Measurements from ENCODE around the gene WDR54. TPM values are rescaled to one million over a fixed set of nuclear protein-coding genes. Genes with fewer than 3 reads are reported as not detected.

Gene WDR54
- total RNA-seq, 1 experiment from 2014 or later = 54.9 TPM

DNA sequence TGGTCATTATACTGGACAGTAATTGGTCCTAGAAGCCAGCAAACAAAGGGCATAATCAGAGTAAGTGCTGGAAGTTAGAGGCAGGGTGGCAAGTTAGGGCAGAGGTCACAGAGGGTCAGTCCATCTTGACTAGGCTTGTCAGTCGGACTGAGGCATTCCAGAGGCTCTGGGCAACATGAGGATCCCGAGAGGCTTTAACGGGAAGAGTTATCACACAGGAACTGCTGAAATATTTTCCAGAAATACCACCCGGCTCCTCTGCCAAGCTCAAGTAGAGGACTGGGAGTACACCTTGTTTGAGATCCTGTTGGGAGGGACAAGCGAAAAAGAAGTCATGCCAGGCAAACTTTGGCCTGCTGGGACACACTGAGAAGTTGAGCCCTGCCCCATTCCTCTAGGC lies 13.8 kb upstream of the WDR54 start:
- ChIA-PET RAD21 (ENCODE audit: low non-redundant PET in 1 of 2, low total read pairs in 2 of 2, uncharacterized antibody in 2 of 2, unreplicated experiment in 2 of 2) (no interaction called here), POLR2A (no interaction called here), CTCF (no interaction called here)
- Histone ChIP-seq H3K79me2 (ENCODE audit: insufficient read depth, low read length) (no peaks in the 10 kb centered on the region), H3K9ac (ENCODE audit: low read length) (no peak overlapping the region), H3K4me2 (ENCODE audit: low read length) (no peak overlapping the region), H2AFZ (ENCODE audit: low read depth, low read length, poor library complexity, severe bottlenecking) (no peak overlapping the region), H4K20me1 (ENCODE audit: insufficient read depth) (no peaks in the 10 kb centered on the region), H3K4me1 (ENCODE audit: control insufficient read depth in 1 of 2, insufficient read depth in 2 of 2, low read length in 2 of 2) (peaks cover 0 to 11% of the 10 kb centered on the region in 2 experiments; a peak in 2 of 4 replicates), H3K36me3 (ENCODE audit: control insufficient read depth in 1 of 2, insufficient read depth in 2 of 2, low read length in 2 of 2) (no peaks in the 10 kb centered on the region), H3K9me2 (ENCODE audit: insufficient read depth) (no peaks in the 10 kb centered on the region), H3K9me3 (ENCODE audit: control insufficient read depth in 1 of 2, insufficient read depth in 1 of 2, low read depth in 1 of 2, low read length in 2 of 2) (no peaks in the 10 kb centered on the region), H3K27me3 (ENCODE audit: insufficient read depth, low read length) (no peaks in the 10 kb centered on the region), H3K4me3 (replicated peaks in 1 of 2; ENCODE audit: low read depth in 1 of 2, low read length in 2 of 2) (no peak overlapping the region), H3K27ac (ENCODE audit: low read depth, low read length) (no peak overlapping the region)
- no peak for TF ChIP-seq EGR1 (IDR thresholded peaks at IDR 0.05; ENCODE audit: low read depth)
- TF ChIP-seq SP1 (IDR thresholded peaks at IDR 0.05; ENCODE audit: low read depth) = no peak
- TF ChIP-seq SIN3A (IDR thresholded peaks at IDR 0.05; ENCODE audit: low read depth) = no peak
- TF ChIP-seq ZNF274 (IDR thresholded peaks at IDR 0.05; ENCODE audit: low read depth, low read length) = no peak
- no peak for TF ChIP-seq ZFX (IDR thresholded peaks at IDR 0.05)
- intact Hi-C loops (cut with micrococcal nuclease) = no loop called here
- no TSS peak for BruUV-seq (replicated peaks)
- no peak for ATAC-seq
- no peak for DNase-seq (ENCODE audit: low read depth, low spot score)

DNA sequence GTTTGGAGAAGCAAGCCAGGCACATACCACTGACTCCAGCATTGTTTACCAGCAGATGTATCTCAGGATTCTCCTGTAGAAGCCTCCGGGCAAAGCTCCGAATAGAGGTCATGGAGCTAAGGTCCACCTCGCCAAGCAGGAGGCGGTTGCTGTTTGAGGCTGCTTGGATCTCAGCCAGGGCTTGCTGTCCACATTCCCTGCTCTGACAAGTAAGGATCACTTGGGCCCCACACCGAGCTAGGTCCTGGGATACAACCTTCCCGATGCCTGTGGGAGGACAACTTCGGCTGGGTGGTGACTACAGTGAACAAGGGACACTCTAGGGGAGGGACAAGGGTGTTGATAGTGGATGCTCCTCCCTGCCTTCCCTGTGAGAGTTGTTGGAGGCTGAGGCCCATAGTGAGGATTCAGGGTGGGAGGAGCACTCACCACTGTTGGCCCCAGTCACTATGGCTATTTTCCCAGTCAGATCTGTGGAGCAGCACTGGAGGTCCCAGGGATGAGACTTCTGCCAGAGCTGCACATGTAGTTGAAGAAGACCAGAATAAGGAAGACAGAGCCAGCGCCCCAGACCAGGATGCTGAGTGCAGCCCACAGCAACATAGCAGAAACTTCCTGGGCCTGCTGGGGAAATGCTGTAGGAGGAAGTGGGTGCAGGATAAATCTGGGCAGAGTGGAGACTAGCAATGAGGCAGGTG lies 8.4 kb upstream of the WDR54 start:
- Histone ChIP-seq H4K20me1 (ENCODE audit: insufficient read depth) (no peaks in the 10 kb centered on the region), H3K36me3 (ENCODE audit: control insufficient read depth in 1 of 2, insufficient read depth in 2 of 2, low read length in 2 of 2) (no peaks in the 10 kb centered on the region), H3K27ac (ENCODE audit: low read depth, low read length) (no peak overlapping the region), H3K4me3 (replicated peaks in 1 of 2; ENCODE audit: low read depth in 1 of 2, low read length in 2 of 2) (no peak overlapping the region), H3K4me1 (ENCODE audit: control insufficient read depth in 1 of 2, insufficient read depth in 2 of 2, low read length in 2 of 2) (no peaks in the 10 kb centered on the region), H2AFZ (ENCODE audit: low read depth, low read length, poor library complexity, severe bottlenecking) (no peak overlapping the region), H3K4me2 (ENCODE audit: low read length) (no peak overlapping the region), H3K79me2 (ENCODE audit: insufficient read depth, low read length) (no peaks in the 10 kb centered on the region), H3K27me3 (ENCODE audit: insufficient read depth, low read length) (no peaks in the 10 kb centered on the region), H3K9me2 (ENCODE audit: insufficient read depth) (no peaks in the 10 kb centered on the region), H3K9ac (ENCODE audit: low read length) (no peak overlapping the region), H3K9me3 (ENCODE audit: control insufficient read depth in 1 of 2, insufficient read depth in 1 of 2, low read depth in 1 of 2, low read length in 2 of 2) (no peaks in the 10 kb centered on the region)
- intact Hi-C loops (cut with micrococcal nuclease) = no loop called here
- DNase-seq (ENCODE audit: low read depth, low spot score) (no peak), ATAC-seq (no peak)
- TF ChIP-seq, protein P1, sequence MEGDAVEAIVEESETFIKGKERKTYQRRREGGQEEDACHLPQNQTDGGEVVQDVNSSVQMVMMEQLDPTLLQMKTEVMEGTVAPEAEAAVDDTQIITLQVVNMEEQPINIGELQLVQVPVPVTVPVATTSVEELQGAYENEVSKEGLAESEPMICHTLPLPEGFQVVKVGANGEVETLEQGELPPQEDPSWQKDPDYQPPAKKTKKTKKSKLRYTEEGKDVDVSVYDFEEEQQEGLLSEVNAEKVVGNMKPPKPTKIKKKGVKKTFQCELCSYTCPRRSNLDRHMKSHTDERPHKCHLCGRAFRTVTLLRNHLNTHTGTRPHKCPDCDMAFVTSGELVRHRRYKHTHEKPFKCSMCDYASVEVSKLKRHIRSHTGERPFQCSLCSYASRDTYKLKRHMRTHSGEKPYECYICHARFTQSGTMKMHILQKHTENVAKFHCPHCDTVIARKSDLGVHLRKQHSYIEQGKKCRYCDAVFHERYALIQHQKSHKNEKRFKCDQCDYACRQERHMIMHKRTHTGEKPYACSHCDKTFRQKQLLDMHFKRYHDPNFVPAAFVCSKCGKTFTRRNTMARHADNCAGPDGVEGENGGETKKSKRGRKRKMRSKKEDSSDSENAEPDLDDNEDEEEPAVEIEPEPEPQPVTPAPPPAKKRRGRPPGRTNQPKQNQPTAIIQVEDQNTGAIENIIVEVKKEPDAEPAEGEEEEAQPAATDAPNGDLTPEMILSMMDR (IDR thresholded peaks at IDR 0.05 in 2 of 3, conservative IDR thresholded peaks at IDR 0.05 in 1 of 3; ENCODE audit: borderline replicate concordance in 1 of 3, insufficient read depth in 1 of 3, low read depth in 2 of 3, low read length in 2 of 3) = no peak
- TF ChIP-seq, protein P2, sequence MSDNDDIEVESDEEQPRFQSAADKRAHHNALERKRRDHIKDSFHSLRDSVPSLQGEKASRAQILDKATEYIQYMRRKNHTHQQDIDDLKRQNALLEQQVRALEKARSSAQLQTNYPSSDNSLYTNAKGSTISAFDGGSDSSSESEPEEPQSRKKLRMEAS (IDR thresholded peaks at IDR 0.05) = no peak
- TF ChIP-seq CEBPB (IDR thresholded peaks at IDR 0.05; ENCODE audit: low read depth) = no peak
- no peak for TF ChIP-seq ZNF274 (IDR thresholded peaks at IDR 0.05; ENCODE audit: low read depth, low read length)
- TF ChIP-seq JUND (IDR thresholded peaks at IDR 0.05) = no peak
- no peak for TF ChIP-seq YY1 (IDR thresholded peaks at IDR 0.05; ENCODE audit: extremely low read depth, insufficient replicate concordance, low read depth, low read length)
- no peak for TF ChIP-seq SRF (IDR thresholded peaks at IDR 0.05; ENCODE audit: low read depth)
- TF ChIP-seq EGR1 (IDR thresholded peaks at IDR 0.05; ENCODE audit: low read depth) = no peak
- no peak for TF ChIP-seq EZH2 (IDR thresholded peaks at IDR 0.05)
- TF ChIP-seq POLR2A (IDR thresholded peaks at IDR 0.05; ENCODE audit: borderline replicate concordance, extremely low read depth, insufficient read depth, insufficient read length) = no peak
- TF ChIP-seq RAD21 (IDR thresholded peaks at IDR 0.05; ENCODE audit: low read depth) = no peak
- no peak for TF ChIP-seq EZH2phosphoT487 (IDR thresholded peaks at IDR 0.05; ENCODE audit: borderline replicate concordance)
- no peak for TF ChIP-seq ELF1 (IDR thresholded peaks at IDR 0.05; ENCODE audit: borderline replicate concordance, low read depth)
- no peak for TF ChIP-seq ZFX (IDR thresholded peaks at IDR 0.05)
- TF ChIP-seq, protein P3, sequence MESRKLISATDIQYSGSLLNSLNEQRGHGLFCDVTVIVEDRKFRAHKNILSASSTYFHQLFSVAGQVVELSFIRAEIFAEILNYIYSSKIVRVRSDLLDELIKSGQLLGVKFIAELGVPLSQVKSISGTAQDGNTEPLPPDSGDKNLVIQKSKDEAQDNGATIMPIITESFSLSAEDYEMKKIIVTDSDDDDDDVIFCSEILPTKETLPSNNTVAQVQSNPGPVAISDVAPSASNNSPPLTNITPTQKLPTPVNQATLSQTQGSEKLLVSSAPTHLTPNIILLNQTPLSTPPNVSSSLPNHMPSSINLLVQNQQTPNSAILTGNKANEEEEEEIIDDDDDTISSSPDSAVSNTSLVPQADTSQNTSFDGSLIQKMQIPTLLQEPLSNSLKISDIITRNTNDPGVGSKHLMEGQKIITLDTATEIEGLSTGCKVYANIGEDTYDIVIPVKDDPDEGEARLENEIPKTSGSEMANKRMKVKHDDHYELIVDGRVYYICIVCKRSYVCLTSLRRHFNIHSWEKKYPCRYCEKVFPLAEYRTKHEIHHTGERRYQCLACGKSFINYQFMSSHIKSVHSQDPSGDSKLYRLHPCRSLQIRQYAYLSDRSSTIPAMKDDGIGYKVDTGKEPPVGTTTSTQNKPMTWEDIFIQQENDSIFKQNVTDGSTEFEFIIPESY (IDR thresholded peaks at IDR 0.05; ENCODE audit: extremely low read depth, insufficient replicate concordance, low read length) = no peak
- CTCF ChIA-PET = interaction anchor here (0.7 kb wide), 1 partner anchor 21 kb away, joined by 3 read pairs; no protein-coding TSS in a partner anchor
- RAD21 ChIA-PET (ENCODE audit: low non-redundant PET in 1 of 2, low total read pairs in 2 of 2, uncharacterized antibody in 2 of 2, unreplicated experiment in 2 of 2) = no interaction called here
- POLR2A ChIA-PET = no interaction called here
- no TSS peak for BruUV-seq (replicated peaks)

All from HCT116 (cell line).